Testis (tissue), 3 donors: ENCODE results near the gene NEUROG1. TPM values are rescaled to one million over a fixed set of nuclear protein-coding genes. Genes with fewer than 3 reads are reported as not detected.

Experiments used
- DNase-seq: peaks from one replicate; pipeline ENCODE4 v3.0.0-alpha.2; 2019
- H3K27ac ChIP-seq, 2 donors: fragments of 200-600 bp; sonication (generic); one replicate each; pipeline ENCODE4 v1.5.1; 2019
- H3K27me3 ChIP-seq: fragments of 200-600 bp; sonication (generic); one replicate; pipeline ENCODE4 v1.5.1; 2019
- H3K36me3 ChIP-seq: fragments of 200-600 bp; sonication (generic); one replicate; pipeline ENCODE4 v1.5.1; 2017; ENCODE audit warnings: low read depth; ENCODE audit errors: missing control alignments
- H3K4me1 ChIP-seq: fragments of 200-600 bp; sonication (generic); one replicate; pipeline ENCODE4 v1.5.1; 2019
- H3K4me3 ChIP-seq, 2 donors: fragments of 200-600 bp; sonication (generic); one replicate each; pipeline ENCODE4 v1.5.1; 2017 to 2019
- H3K9me3 ChIP-seq: fragments of 200-600 bp; sonication (generic); one replicate; pipeline ENCODE4 v1.5.1; 2017
- POLR2A ChIP-seq: fragments of 450-650 bp; IDR thresholded peaks from one replicate; pipeline ENCODE4 v1.6.1; 2017; ENCODE audit warnings: antibody characterized with exemption, mild to moderate bottlenecking, moderate library complexity
- WGBS, 2 donors: methylation state at CpG; one replicate each; pipeline ENCODE4 v1.1.5; 2018; 5-methylcytosine and 5-hydroxymethylcytosine counted together
- intact Hi-C: fragments of 100-400 bp; cut with DNase I; formaldehyde crosslinking; loops from one replicate; pipeline ENCODE4 v1.15.1; 2023; ENCODE audit warnings: low total_unique reads
- polyA plus RNA-seq: library from polyadenylated mRNA; stranded (reverse); fragments of 350-450 nt; fragmentation: Illumina TruSeq; extraction: RNeasy Lipid Tissue Mini Kit (QIAGEN cat#74804); gene quantifications from one replicate; pipeline ENCODE4 v1.2.3, GENCODE V29; 2014; ENCODE audit warnings: low read depth, low replicate concordance; ENCODE audit not compliant: insufficient read depth
- total RNA-seq, 2 donors: library from RNA; depleted of rRNA; stranded (reverse); fragments of >200 nt; gene quantifications; one replicate each; pipeline ENCODE4 v1.2.3, GENCODE V29; 2016
- TF ChIP-seq, protein P1 (sequence below), 3 experiments: fragments of 450-650 bp in 2 of 3; fragments of 200-600 bp in 1 of 3; sonication (generic) in 1 of 3; IDR thresholded peaks; one replicate each; pipeline ENCODE4 v1.5.1; 2016 to 2019; ENCODE audit warnings: antibody characterized with exemption in 3 of 3, mild to moderate bottlenecking in 2 of 3, moderate library complexity in 1 of 3

NEUROG1 gene
- total and polyA plus RNA-seq, 3 donors from 2014 or later = not detected

DNA sequence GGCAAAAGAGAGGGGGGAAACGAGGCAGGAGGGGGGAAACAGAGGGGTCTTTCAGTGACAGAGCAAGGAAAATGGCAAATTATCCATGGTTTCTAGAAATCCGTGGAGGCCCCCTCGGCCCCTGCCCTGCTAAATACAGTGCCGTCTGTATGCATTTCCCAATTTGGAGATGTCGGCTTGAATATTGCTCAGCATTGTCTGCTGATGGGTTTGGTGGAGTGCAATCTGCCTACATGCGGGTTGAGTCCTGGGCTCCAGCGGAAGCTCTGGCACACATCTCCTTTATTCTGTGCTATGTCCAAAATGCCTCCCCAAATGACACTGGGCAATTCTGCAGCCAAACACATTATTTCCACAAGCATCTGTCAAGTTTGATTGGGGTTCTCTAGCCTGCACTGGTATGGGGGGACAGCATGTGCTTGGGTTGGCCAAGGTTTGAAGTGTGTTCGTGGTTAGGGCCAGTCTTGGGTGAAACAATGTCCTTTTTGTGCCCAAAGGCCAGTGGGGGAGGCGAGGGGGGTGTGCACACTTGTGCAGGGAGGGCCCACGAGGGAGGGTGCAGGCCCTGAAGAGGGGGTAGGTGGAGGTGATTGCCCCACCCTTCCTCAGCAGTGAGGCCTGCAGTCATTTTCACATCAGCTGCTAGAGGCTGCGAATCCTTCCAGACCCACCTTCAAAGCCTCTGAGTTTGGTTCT lies 6.2 kb upstream of the NEUROG1 start:
- TF ChIP-seq POLR2A = no peak
- TF ChIP-seq, protein P1, sequence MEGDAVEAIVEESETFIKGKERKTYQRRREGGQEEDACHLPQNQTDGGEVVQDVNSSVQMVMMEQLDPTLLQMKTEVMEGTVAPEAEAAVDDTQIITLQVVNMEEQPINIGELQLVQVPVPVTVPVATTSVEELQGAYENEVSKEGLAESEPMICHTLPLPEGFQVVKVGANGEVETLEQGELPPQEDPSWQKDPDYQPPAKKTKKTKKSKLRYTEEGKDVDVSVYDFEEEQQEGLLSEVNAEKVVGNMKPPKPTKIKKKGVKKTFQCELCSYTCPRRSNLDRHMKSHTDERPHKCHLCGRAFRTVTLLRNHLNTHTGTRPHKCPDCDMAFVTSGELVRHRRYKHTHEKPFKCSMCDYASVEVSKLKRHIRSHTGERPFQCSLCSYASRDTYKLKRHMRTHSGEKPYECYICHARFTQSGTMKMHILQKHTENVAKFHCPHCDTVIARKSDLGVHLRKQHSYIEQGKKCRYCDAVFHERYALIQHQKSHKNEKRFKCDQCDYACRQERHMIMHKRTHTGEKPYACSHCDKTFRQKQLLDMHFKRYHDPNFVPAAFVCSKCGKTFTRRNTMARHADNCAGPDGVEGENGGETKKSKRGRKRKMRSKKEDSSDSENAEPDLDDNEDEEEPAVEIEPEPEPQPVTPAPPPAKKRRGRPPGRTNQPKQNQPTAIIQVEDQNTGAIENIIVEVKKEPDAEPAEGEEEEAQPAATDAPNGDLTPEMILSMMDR (IDR thresholded peaks at IDR 0.05) = no peak
- no peaks in the 10 kb centered on the region for H3K9me3 ChIP-seq
- DNase-seq = no peak
- H3K36me3 ChIP-seq = no peaks in the 10 kb centered on the region
- 58 to 61% methylated on average over 9 to 11 of the region's 11 CpGs for WGBS, 2 donors
- intact Hi-C loops = no loop called here
- H3K4me3 ChIP-seq = no peak overlapping the region
- no peaks in the 10 kb centered on the region for H3K27me3 ChIP-seq
- H3K4me1 ChIP-seq = peaks cover 3% of the 10 kb centered on the region
- H3K27ac ChIP-seq = no peak overlapping the region

DNA sequence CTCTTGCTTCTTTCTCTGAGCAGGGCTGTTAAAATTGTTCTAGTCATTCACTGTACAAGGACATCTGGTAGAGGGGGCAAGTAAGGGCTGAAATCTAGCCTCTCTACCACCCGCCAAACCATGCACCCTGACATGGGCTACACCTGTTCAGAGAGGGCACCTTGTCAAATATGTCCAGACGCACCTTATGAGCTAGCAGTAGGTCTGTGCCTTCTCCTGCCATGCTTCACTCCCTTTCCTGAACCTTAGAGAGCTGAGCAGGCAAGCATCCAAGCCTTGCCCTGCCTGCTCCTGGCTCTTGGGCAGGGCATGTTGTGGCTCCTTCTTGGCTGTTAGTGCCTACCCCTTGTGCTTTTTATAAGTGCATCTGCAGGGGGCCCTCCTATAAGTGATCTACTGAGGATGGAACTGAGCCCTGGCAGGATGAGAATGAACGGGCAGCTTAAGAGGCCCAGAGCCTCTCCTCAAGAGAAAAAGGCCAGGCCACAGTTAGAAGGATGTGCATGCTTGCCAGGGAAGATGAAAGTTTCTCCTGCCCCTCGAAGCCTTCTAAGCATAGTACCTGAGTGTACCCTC lies 3.8 kb upstream of the NEUROG1 start:
- Histone ChIP-seq H3K27ac (no peak overlapping the region), H3K4me3 (no peak overlapping the region), H3K36me3 (no peaks in the 10 kb centered on the region), H3K27me3 (no peaks in the 10 kb centered on the region), H3K4me1 (peaks cover 18% of the 10 kb centered on the region), H3K9me3 (no peaks in the 10 kb centered on the region)
- 77 to 84% methylated on average over 4 of the region's 4 CpGs for WGBS, 2 donors
- TF ChIP-seq POLR2A = no peak
- TF ChIP-seq, protein P1 (IDR thresholded peaks at IDR 0.05) = no peak
- DNase-seq = no peak
- intact Hi-C loops = no loop called here

DNA sequence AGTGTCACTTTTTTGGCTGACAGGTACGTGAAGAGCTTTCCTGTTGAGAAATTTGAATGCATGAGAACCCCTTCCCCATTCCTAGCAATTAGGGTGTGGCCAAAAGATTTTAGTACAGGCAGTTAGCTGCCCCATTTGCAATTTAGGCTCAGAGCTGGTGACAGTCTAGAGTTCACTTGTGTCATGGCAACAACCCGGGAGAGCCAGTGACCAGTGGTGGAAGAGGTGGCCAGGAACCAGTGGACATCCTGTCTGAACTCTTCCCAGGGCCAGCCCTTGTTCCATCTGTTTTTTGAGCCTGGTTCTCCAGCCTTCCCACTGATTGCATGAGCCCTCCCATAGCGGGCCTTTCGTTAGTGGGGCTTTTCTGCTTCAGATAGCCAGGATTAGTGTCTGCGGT lies 2.5 kb upstream of the NEUROG1 start:
- Histone ChIP-seq H3K36me3 (no peaks in the 10 kb centered on the region), H3K4me3 (no peak overlapping the region), H3K9me3 (no peaks in the 10 kb centered on the region), H3K27me3 (no peaks in the 10 kb centered on the region), H3K27ac (no peak overlapping the region), H3K4me1 (peaks cover 15% of the 10 kb centered on the region)
- intact Hi-C loops = no loop called here
- WGBS, 2 donors = 92 to 94% methylated on average over 5 of the region's 5 CpGs
- DNase-seq = no peak
- TF ChIP-seq POLR2A = no peak
- TF ChIP-seq, protein P1 (IDR thresholded peaks at IDR 0.05) = no peak

DNA sequence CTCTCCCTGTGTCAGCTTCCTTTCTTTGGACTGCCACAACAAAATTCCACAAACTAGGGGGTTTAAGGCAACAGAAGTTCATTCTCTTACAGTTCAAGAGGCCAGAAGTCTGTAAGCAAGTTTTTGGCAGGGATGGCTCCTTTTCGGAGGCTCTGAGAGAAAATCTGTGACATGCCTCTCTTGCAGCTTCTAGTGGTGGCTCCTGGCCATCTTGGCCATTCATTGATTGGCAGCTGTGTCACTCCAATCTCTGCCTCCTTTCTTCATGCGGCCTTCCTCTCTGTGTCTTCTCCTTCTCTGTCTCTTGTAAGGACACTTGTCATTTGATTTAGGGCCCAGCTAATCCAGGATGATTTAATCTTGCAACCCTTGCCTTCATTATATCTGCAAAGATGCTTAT lies 2.0 kb upstream of the NEUROG1 start:
- H3K4me3 ChIP-seq = no peak overlapping the region
- peaks cover 15% of the 10 kb centered on the region for H3K4me1 ChIP-seq
- H3K27me3 ChIP-seq = no peaks in the 10 kb centered on the region
- no peak for TF ChIP-seq POLR2A
- TF ChIP-seq, protein P1 (IDR thresholded peaks at IDR 0.05) = no peak
- no peak overlapping the region for H3K27ac ChIP-seq
- H3K36me3 ChIP-seq = no peaks in the 10 kb centered on the region
- intact Hi-C loops = no loop called here
- WGBS, 2 donors = 61 to 93% methylated on average over 2 of the region's 2 CpGs
- no peaks in the 10 kb centered on the region for H3K9me3 ChIP-seq
- DNase-seq = no peak

DNA sequence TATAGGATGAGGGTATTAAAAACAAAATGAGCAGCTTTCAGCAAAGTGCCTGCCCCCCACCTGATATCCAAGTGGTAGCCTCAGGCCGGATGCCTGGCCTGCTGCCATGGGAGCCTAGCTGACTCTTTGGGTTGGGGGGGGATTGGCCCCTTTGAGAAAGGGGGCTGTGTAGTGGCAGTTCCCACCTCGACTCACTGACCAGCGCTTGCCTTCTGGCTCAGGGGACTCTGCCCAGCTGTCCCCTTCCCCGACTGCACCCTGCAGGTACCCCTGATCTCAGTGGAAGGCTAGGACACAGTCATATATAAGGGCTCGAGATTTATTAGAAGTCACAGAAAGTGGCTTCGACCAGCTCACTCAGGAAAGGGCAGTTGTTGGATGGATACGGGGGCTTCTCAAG lies 1.5 kb upstream of the NEUROG1 start:
- Histone ChIP-seq H3K9me3 (no peaks in the 10 kb centered on the region), H3K36me3 (no peaks in the 10 kb centered on the region), H3K27ac (no peak overlapping the region), H3K4me3 (no peak overlapping the region), H3K27me3 (no peaks in the 10 kb centered on the region), H3K4me1 (peaks cover 15% of the 10 kb centered on the region)
- DNase-seq = no peak
- TF ChIP-seq, protein P1 (IDR thresholded peaks at IDR 0.05) = no peak
- no peak for TF ChIP-seq POLR2A
- WGBS, 2 donors = 44 to 62% methylated on average over 5 to 7 of the region's 7 CpGs
- intact Hi-C loops = no loop called here
